ENCODE measurements around the gene PHRF1. TPM values are rescaled to one million over a fixed set of nuclear protein-coding genes. Genes with fewer than 3 reads are reported as not detected.

The PHRF1 gene
- total RNA-seq, 1 experiment from 2014 or later: 43.9 TPM

DNA sequence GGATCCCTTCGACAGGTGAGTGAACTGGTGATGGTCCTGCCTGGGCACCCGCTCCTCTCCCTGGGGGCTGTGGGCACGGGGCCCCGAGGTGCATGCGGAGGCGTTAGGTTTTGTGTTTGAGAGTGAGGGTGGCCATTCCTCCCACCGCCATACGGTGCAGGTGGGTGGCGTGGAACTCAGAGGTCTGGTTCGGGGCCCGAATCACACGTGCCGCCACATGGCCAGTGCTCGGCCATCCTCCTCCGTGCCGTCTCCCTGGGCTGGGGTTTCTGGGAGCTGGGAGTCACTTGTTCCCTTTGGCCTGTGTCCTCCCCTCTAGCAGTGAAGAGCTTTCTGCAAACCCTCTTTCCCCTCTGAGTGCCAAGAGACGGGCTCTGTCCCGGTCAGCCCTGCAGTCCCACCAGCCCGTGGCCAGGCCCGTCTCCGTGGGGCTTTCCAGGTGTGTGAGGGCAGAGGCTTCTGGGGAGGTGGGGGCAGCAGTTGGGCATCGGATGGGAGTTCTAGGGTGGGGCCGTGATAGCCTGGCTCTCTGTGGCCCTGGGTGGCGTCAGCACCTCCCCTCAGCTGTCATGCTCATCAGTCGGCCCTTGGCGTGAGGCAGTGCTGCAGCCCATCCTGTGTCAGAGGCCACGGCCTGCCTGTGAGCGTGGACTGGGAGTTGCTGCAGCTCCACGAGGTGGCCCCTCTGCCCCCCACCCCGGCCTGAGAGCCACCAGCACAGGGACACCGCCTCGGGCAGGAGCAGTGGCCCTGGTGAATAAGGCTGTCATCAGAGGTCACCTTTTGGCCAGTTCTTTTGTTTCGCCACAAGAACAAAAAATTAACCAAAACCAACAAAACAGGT lies 29.2 kb downstream of the PHRF1 start:
- no TSS peak for BruUV-seq (replicated peaks)

DNA sequence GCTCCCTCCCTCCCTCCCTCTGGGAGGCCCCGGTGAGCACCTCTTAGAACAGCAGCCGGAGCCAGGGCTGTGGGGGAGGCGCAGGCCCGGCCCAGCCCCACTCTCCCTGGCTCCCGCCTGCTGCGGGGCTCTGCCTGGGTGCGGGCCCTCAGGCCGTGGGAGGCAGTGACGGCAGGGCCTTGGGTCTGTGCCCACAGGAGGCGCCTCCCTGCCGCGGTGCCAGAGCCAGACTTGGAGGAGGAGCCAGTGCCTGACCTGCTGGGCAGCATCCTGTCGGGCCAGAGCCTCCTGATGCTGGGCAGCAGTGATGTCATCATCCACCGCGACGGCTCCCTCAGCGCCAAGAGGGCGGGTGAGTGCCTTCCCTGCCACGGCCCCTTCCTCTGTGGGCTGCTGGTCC lies 30.0 kb downstream of the PHRF1 start:
- CTCF ChIA-PET: no interaction called here
- Mint-ChIP-seq H3K36me3 (ENCODE audit: insufficient read depth, unreplicated experiment) (peaks cover 92% of the 10 kb centered on the region), H3K4me3 (ENCODE audit: unreplicated experiment) (no peak overlapping the region), H3K9me3 (ENCODE audit: unreplicated experiment) (no peaks in the 10 kb centered on the region), H3K27me3 (ENCODE audit: insufficient read depth, unreplicated experiment) (no peaks in the 10 kb centered on the region), H3K27ac (ENCODE audit: unreplicated experiment) (no peak overlapping the region), H3K4me1 (ENCODE audit: low read depth, unreplicated experiment) (no peaks in the 10 kb centered on the region)
- TF ChIP-seq, protein P1, sequence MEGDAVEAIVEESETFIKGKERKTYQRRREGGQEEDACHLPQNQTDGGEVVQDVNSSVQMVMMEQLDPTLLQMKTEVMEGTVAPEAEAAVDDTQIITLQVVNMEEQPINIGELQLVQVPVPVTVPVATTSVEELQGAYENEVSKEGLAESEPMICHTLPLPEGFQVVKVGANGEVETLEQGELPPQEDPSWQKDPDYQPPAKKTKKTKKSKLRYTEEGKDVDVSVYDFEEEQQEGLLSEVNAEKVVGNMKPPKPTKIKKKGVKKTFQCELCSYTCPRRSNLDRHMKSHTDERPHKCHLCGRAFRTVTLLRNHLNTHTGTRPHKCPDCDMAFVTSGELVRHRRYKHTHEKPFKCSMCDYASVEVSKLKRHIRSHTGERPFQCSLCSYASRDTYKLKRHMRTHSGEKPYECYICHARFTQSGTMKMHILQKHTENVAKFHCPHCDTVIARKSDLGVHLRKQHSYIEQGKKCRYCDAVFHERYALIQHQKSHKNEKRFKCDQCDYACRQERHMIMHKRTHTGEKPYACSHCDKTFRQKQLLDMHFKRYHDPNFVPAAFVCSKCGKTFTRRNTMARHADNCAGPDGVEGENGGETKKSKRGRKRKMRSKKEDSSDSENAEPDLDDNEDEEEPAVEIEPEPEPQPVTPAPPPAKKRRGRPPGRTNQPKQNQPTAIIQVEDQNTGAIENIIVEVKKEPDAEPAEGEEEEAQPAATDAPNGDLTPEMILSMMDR (IDR thresholded peaks at IDR 0.05; ENCODE audit: insufficient read depth in 1 of 2, low read depth in 1 of 2, low read length in 1 of 2, severe bottlenecking in 1 of 2, unreplicated experiment in 1 of 2): no peak
- H3K4me1 ChIP-seq: no peaks in the 10 kb centered on the region
- no peak overlapping the region for H3K4me3 ChIP-seq (ENCODE audit: low read depth, low read length)
- POLR2A ChIA-PET: no interaction called here
- BruUV-seq (replicated peaks): no TSS peak
- no peaks in the 10 kb centered on the region for H3K9me3 ChIP-seq
- intact Hi-C loops (cut with micrococcal nuclease; ENCODE audit: unreplicated experiment): no loop called here
- no peaks in the 10 kb centered on the region for H3K27me3 ChIP-seq (replicated peaks; ENCODE audit: control insufficient read depth, insufficient read depth, low read length)
- no peak for DNase-seq
- peaks cover 16% of the 10 kb centered on the region for H3K36me3 ChIP-seq (ENCODE audit: control insufficient read depth, insufficient read depth, low read length)

More for the DNA sequence above, 29.2 kb downstream of the PHRF1 start:
- H3K36me3 Mint-ChIP-seq (ENCODE audit: insufficient read depth, unreplicated experiment): peaks cover 91% of the 10 kb centered on the region
- H3K9me3 Mint-ChIP-seq (ENCODE audit: unreplicated experiment): no peaks in the 10 kb centered on the region
- Histone ChIP-seq H3K4me3 (ENCODE audit: low read depth, low read length) (no peak overlapping the region), H3K4me1 (no peaks in the 10 kb centered on the region), H3K9me3 (no peaks in the 10 kb centered on the region), H3K36me3 (ENCODE audit: control insufficient read depth, insufficient read depth, low read length) (peaks cover 13% of the 10 kb centered on the region), H3K27me3 (replicated peaks; ENCODE audit: control insufficient read depth, insufficient read depth, low read length) (no peaks in the 10 kb centered on the region)
- H3K27me3 Mint-ChIP-seq (ENCODE audit: insufficient read depth, unreplicated experiment): no peaks in the 10 kb centered on the region
- TF ChIP-seq, protein P1 (IDR thresholded peaks at IDR 0.05; ENCODE audit: insufficient read depth in 1 of 2, low read depth in 1 of 2, low read length in 1 of 2, severe bottlenecking in 1 of 2, unreplicated experiment in 1 of 2): no peak
- intact Hi-C loops (cut with micrococcal nuclease; ENCODE audit: unreplicated experiment): no loop called here
- H3K4me3 Mint-ChIP-seq (ENCODE audit: unreplicated experiment): no peak overlapping the region
- DNase-seq: no peak
- ChIA-PET POLR2A (no interaction called here), CTCF (no interaction called here)
- no peak overlapping the region for H3K27ac Mint-ChIP-seq (ENCODE audit: unreplicated experiment)
- H3K4me1 Mint-ChIP-seq (ENCODE audit: low read depth, unreplicated experiment): no peaks in the 10 kb centered on the region

DNA sequence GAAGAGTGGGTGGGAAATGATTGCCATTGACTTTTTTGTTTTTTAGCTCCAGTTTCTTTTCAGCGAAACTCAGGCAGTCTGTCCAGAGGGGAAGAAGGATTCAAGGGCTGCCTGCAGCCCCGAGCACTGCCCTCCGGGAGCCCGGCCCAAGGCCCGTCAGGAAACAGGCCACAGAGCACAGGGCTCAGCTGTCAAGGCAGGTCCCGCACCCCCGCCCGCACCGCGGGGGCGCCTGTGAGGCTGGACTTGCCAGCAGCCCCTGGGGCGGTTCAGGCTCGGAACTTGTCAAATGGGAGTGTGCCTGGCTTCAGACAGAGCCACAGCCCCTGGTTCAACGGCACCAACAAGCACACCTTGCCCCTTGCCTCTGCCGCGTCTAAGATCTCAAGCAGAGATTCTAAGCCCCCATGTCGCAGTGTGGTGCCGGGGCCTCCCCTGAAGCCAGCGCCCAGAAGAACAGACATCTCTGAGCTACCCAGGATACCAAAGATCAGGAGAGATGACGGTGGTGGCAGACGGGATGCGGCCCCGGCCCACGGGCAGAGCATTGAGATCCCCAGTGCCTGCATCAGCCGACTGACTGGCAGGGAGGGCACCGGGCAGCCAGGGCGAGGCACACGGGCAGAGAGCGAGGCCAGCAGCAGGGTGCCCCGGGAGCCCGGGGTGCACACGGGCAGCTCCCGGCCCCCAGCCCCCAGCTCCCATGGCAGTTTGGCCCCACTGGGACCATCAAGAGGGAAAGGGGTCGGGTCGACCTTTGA lies 30.9 kb downstream of the PHRF1 start:
- H3K4me1 ChIP-seq: no peaks in the 10 kb centered on the region
- TF ChIP-seq, protein P1 (IDR thresholded peaks at IDR 0.05; ENCODE audit: insufficient read depth in 1 of 2, low read depth in 1 of 2, low read length in 1 of 2, severe bottlenecking in 1 of 2, unreplicated experiment in 1 of 2): no peak
- no peaks in the 10 kb centered on the region for H3K4me1 Mint-ChIP-seq (ENCODE audit: low read depth, unreplicated experiment)
- H3K27ac Mint-ChIP-seq (ENCODE audit: unreplicated experiment): no peak overlapping the region
- H3K36me3 ChIP-seq (ENCODE audit: control insufficient read depth, insufficient read depth, low read length): peaks cover 16% of the 10 kb centered on the region
- H3K9me3 Mint-ChIP-seq (ENCODE audit: unreplicated experiment): no peaks in the 10 kb centered on the region
- H3K36me3 Mint-ChIP-seq (ENCODE audit: insufficient read depth, unreplicated experiment): peaks cover 92% of the 10 kb centered on the region
- H3K4me3 Mint-ChIP-seq (ENCODE audit: unreplicated experiment): no peak overlapping the region
- intact Hi-C loops (cut with micrococcal nuclease; ENCODE audit: unreplicated experiment): no loop called here
- BruUV-seq (replicated peaks): no TSS peak
- no peak overlapping the region for H3K4me3 ChIP-seq (ENCODE audit: low read depth, low read length)
- no peaks in the 10 kb centered on the region for H3K27me3 ChIP-seq (replicated peaks; ENCODE audit: control insufficient read depth, insufficient read depth, low read length)
- H3K27me3 Mint-ChIP-seq (ENCODE audit: insufficient read depth, unreplicated experiment): no peaks in the 10 kb centered on the region
- H3K9me3 ChIP-seq: no peaks in the 10 kb centered on the region
- POLR2A ChIA-PET: no interaction called here
- CTCF ChIA-PET: no interaction called here
- DNase-seq: no peak

Data from Caco-2 (cell line).